ENCODE measurements around the gene AKR7A3. TPM values are rescaled to one million over a fixed set of nuclear protein-coding genes. Genes with fewer than 3 reads are reported as not detected.

The AKR7A3 gene
- total and polyA plus RNA-seq, 4 donors = 0.23 to 69.6 (median 55.0) TPM

DNA sequence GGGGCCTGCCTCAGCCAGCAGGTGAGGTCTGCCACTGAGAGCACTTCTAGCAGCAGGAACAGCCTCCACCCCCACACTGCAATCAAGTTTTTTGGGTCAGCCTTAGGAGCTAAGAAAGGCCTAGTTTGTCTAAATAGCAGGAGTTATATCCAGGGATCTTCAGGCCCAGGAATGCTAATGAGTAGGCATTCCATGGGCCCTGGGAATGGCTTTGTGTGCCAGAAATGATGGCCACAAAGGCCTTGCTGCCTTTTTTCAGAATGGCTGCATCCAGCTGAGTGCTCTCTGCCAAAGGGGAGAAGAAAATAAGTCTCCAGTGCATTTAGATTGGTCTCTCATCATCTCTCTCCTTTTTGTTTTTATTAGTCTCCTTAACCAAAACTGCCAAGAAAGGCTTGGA, 34.2 kb downstream of the AKR7A3 start (continued):
- TF ChIP-seq, protein P1, sequence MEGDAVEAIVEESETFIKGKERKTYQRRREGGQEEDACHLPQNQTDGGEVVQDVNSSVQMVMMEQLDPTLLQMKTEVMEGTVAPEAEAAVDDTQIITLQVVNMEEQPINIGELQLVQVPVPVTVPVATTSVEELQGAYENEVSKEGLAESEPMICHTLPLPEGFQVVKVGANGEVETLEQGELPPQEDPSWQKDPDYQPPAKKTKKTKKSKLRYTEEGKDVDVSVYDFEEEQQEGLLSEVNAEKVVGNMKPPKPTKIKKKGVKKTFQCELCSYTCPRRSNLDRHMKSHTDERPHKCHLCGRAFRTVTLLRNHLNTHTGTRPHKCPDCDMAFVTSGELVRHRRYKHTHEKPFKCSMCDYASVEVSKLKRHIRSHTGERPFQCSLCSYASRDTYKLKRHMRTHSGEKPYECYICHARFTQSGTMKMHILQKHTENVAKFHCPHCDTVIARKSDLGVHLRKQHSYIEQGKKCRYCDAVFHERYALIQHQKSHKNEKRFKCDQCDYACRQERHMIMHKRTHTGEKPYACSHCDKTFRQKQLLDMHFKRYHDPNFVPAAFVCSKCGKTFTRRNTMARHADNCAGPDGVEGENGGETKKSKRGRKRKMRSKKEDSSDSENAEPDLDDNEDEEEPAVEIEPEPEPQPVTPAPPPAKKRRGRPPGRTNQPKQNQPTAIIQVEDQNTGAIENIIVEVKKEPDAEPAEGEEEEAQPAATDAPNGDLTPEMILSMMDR (IDR thresholded peaks at IDR 0.05; ENCODE audit: low read depth, low read length, missing input control) = no peak
- TF ChIP-seq JUND (IDR thresholded peaks at IDR 0.05) (no peak), HNF4A (conservative IDR thresholded peaks at IDR 0.05) (no peak), NR2F2 (IDR thresholded peaks at IDR 0.05) (no peak), SP1 (IDR thresholded peaks at IDR 0.05) (no peak)
- TF ChIP-seq, protein P2, sequence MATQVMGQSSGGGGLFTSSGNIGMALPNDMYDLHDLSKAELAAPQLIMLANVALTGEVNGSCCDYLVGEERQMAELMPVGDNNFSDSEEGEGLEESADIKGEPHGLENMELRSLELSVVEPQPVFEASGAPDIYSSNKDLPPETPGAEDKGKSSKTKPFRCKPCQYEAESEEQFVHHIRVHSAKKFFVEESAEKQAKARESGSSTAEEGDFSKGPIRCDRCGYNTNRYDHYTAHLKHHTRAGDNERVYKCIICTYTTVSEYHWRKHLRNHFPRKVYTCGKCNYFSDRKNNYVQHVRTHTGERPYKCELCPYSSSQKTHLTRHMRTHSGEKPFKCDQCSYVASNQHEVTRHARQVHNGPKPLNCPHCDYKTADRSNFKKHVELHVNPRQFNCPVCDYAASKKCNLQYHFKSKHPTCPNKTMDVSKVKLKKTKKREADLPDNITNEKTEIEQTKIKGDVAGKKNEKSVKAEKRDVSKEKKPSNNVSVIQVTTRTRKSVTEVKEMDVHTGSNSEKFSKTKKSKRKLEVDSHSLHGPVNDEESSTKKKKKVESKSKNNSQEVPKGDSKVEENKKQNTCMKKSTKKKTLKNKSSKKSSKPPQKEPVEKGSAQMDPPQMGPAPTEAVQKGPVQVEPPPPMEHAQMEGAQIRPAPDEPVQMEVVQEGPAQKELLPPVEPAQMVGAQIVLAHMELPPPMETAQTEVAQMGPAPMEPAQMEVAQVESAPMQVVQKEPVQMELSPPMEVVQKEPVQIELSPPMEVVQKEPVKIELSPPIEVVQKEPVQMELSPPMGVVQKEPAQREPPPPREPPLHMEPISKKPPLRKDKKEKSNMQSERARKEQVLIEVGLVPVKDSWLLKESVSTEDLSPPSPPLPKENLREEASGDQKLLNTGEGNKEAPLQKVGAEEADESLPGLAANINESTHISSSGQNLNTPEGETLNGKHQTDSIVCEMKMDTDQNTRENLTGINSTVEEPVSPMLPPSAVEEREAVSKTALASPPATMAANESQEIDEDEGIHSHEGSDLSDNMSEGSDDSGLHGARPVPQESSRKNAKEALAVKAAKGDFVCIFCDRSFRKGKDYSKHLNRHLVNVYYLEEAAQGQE (IDR thresholded peaks at IDR 0.05) = no peak

DNA sequence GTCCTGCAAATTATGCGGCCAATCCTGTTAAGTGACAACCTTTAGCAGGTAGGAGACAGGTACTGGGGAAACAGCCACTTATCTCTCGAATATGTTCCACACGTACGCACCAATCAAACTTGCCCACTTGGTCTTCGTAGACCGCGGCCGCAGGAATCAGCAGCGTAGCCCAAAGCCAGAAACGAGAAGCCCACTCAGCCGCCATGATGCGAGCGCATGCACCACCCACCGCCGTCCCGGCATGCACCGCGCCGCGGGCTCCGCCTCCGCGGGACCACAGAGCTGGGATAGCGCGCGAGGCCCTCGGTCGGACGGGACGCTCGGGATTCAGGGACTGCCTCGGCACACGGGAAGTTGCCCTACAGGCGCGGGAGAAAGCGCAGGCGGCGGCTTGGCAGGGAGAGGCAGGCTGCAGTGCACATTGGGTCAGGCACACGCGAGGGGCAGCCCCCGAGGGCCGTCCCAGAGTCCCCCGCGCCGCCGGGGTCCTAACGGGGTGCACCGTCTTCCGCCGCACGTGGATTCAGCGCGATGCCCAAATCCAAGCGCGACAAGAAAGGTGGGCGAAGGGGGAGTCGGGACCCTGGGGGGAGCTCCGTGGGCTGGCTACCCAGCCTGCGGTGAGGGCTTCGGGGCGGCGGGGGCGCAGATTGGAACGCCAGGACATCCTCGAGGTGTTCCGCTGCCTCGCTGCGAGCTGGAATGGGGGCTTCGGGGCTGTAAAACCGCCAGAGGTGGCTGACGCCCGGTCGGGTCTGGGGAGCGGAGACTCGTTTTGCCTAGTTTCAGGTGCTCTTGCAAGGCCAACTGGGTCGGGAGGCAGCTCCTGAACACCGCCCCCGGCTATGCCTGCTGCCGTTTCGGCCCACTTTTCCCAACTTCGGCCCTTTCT, 37.0 kb downstream of the AKR7A3 start, which contains the start of the genes EMC1 and MRTO4:
Gene EMC1 (minus strand): TSS at position 220 of the 892 bp plus-strand sequence. CDS start 15 bp downstream, at position 205.
Gene MRTO4 (plus strand): TSS at position 501 of the 892 bp plus-strand sequence. CDS start 31 bp downstream, at position 532.
- Histone ChIP-seq H3K27me3 (ENCODE audit: control insufficient read depth in 4 of 4, insufficient read depth in 4 of 4, low read length in 3 of 4) (no peaks in the 10 kb centered on the region), H3K9me3 (ENCODE audit: control insufficient read depth in 4 of 4, low read length in 3 of 4) (no peaks in the 10 kb centered on the region), H3K9ac (ENCODE audit: low read depth in 1 of 2, low read length in 2 of 2) (peak within 1 kb of the TSS; percentile 93 to 98), H3K4me3 (ENCODE audit: low read depth in 1 of 3, low read length in 3 of 3) (peak within 1 kb of the TSS; percentile 83 to 92 (median 92)), H3K36me3 (ENCODE audit: control insufficient read depth in 4 of 4, insufficient read depth in 3 of 4, low read depth in 1 of 4, low read length in 3 of 4) (peaks cover 0 to 11% (median 5%) of the 10 kb centered on the region in 4 donors), H3K4me1 (ENCODE audit: control insufficient read depth in 4 of 4, insufficient read depth in 4 of 4, low read length in 3 of 4) (peaks cover 8 to 31% (median 23%) of the 10 kb centered on the region in 4 donors), H3K27ac (ENCODE audit: low read depth in 1 of 2, low read length in 2 of 2) (peak within 1 kb of the TSS; percentile 95 to 100)
- TF ChIP-seq TAF1 (conservative IDR thresholded peaks at IDR 0.05) (no peak), NR2F2 (IDR thresholded peaks at IDR 0.05) (no peak), RXRA (IDR thresholded peaks at IDR 0.05) (no peak), EGR1 (IDR thresholded peaks at IDR 0.05; ENCODE audit: low read depth in 2 of 2) (peak; percentile 64 to 73), GABPA (IDR thresholded peaks at IDR 0.05 in 1 of 2, conservative IDR thresholded peaks at IDR 0.05 in 1 of 2) (peak in 1 of 2 donors; percentile 81), YY1 (IDR thresholded peaks at IDR 0.05) (peak; percentile 98), RAD21 (IDR thresholded peaks at IDR 0.05) (peak; percentile 18 to 41), SP1 (IDR thresholded peaks at IDR 0.05) (peak; percentile 46)
- TF ChIP-seq, protein P3, sequence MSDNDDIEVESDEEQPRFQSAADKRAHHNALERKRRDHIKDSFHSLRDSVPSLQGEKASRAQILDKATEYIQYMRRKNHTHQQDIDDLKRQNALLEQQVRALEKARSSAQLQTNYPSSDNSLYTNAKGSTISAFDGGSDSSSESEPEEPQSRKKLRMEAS (IDR thresholded peaks at IDR 0.05) = peak; percentile 78
- TF ChIP-seq, protein P2 (IDR thresholded peaks at IDR 0.05) = peak; percentile 52
- WGBS = under 1% methylated on average over 81 of the region's 81 CpGs
- DNase-seq (ENCODE audit: low spot score) = peak; percentile 94

Measured in liver (tissue), 9 donors.